ENCODE results near the gene DCAF4.

DCAF4 gene

GRCh38 chr14:72892103-72892878, 34.0 kb upstream of the DCAF4 start:
- Histone ChIP-seq H3K36me3 (no peaks in the 10 kb centered on the region), H3K4me3 (ENCODE audit: low read depth, low read length) (peak overlapping the region; percentile 95), H3K27me3 (no peaks in the 10 kb centered on the region), H3K4me1 (no peaks in the 10 kb centered on the region; the same call in 1 of the 2 replicates), H3K9me3 (no peaks in the 10 kb centered on the region)
- TF ChIP-seq CTCF (IDR thresholded peaks at IDR 0.05; ENCODE audit: low read depth, low read length), result no peak; the same call in 1 of the 2 replicates
- peak; percentile 48 for DNase-seq

DNA sequence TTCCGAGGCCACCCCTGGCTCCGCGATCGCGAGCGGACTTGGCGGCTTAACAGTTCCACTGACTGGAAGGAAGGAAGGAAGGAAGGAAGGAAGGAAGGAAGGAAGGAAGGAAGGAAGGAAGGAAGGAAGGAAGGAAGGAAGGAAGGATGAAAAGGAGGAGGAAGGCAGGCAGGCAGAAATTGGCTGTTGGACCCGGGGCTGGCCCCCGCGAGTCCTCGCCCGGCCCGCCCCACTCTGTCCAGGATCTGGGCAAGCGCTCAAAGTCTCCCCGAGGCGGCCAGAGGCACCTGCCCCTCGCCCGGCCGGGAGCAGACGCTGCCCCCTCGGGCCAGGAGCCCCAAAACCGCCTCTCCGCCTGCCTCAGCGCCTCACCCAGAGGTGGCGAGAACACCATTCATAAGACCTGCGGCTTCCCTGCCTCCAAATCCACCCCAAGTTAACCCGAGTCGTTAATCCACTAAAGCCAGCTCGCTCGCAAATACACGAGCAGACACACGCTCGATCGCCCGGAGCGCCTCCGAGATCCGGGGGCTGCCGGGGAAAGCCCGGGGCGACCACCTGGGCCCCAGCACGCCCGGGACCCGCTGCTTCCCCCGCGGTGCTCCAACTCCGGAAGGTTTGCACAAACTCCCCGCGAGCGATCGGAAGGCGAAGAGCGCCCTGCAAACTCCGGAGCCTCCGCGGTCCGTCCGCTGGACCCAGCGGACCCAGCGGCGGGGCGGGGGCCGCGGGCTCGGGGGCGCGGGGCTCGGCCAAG, 33.2 kb upstream of the DCAF4 start:
- peak overlapping the region; percentile 95 for H3K4me3 ChIP-seq (ENCODE audit: low read depth, low read length)
- no peak for TF ChIP-seq CTCF (IDR thresholded peaks at IDR 0.05; ENCODE audit: low read depth, low read length)

GRCh38 chr14:72893636-72894322, 32.5 kb upstream of the DCAF4 start, which contains the start of gene DPF3:
DPF3 (minus strand) TSS chr14:72894101; CDS start chr14:72894088, 13 bp downstream.
- Histone ChIP-seq H3K9me3 (no peaks in the 10 kb centered on the region), H3K36me3 (no peaks in the 10 kb centered on the region), H3K27me3 (no peaks in the 10 kb centered on the region), H3K4me1 (no peaks in the 10 kb centered on the region; the same call in 1 of the 2 replicates), H3K4me3 (ENCODE audit: low read depth, low read length) (peak within 1 kb of the TSS; percentile 95)
- DNase-seq, result peak; percentile 98
- TF ChIP-seq CTCF (IDR thresholded peaks at IDR 0.05; ENCODE audit: low read depth, low read length), result no peak

More for the DNA sequence above, 33.2 kb upstream of the DCAF4 start:
- Histone ChIP-seq H3K36me3 (no peaks in the 10 kb centered on the region), H3K9me3 (no peaks in the 10 kb centered on the region), H3K27me3 (no peaks in the 10 kb centered on the region), H3K4me1 (no peaks in the 10 kb centered on the region; the same call in 1 of the 2 replicates)
- peak; percentile 50 for DNase-seq

DNA sequence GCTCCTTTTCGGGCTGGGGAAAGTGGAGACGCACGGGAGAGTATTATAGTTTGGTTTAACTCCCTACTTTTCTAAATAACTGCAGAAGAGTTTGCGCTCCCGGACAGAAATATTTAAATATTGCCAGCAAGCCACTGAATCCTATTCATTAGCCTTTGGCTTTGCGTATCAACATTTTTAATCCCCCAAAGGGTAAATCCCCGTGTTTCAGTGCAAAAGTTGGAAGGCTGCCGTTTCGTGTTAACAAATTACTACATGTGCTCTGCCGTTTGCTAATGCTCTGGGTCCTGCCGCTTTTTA, 32.0 kb upstream of the DCAF4 start:
- peak overlapping the region; percentile 95 for H3K4me3 ChIP-seq (ENCODE audit: low read depth, low read length)
- DNase-seq, result no peak
- H3K9me3 ChIP-seq, result no peaks in the 10 kb centered on the region
- TF ChIP-seq CTCF (IDR thresholded peaks at IDR 0.05; ENCODE audit: low read depth, low read length), result no peak
- H3K27me3 ChIP-seq, result no peaks in the 10 kb centered on the region
- no peaks in the 10 kb centered on the region for H3K36me3 ChIP-seq
- H3K4me1 ChIP-seq, result no peaks in the 10 kb centered on the region

DNA sequence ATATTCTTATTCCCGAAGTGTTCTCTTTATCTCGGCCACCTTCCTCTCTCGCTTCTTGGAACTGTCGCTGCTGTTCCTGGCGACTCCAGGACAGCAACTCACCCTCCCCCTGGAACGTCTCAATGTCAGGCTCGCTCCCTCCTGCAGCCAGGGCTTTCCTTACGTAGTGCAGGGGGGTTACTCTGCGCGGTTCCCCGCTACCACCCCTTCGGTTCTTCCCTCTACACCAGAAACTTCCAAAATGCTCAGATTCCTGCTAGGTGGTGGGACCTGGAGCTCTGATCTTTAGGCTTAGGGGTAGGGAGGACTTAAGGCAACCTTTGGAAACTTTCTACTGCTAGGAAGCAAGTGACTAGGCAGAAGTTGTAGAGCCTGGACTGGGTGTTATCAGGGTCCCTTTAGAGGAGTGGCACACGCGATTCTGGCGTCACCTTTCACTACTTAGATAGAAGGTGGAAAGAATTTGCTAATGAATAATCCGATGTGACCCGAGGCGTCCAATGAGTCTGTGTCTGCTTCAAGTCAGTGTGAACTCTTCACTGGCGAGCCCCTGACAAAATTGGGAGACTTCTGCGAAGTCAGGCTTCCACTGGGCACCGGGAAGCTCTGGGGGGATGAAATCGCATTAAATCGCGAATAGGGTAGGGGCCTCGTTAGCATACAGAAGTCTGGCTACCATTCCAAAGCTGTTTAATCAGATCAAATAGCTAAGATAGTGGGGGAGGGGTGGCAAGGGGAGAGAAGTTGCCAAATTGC, 31.5 kb upstream of the DCAF4 start:
- H3K36me3 ChIP-seq, result no peaks in the 10 kb centered on the region

More for the DNA sequence above, 31.5 kb upstream of the DCAF4 start:
- Histone ChIP-seq H3K4me3 (ENCODE audit: low read depth, low read length) (peak overlapping the region; percentile 95), H3K4me1 (no peaks in the 10 kb centered on the region), H3K27me3 (no peaks in the 10 kb centered on the region), H3K9me3 (no peaks in the 10 kb centered on the region)
- no peak for TF ChIP-seq CTCF (IDR thresholded peaks at IDR 0.05; ENCODE audit: low read depth, low read length)
- peak; percentile 37 for DNase-seq

Measured in BE2C (cell line).